Left lung (tissue), 10 donors: Measurements from ENCODE around the gene LRRC23. TPM values are rescaled to one million over a fixed set of nuclear protein-coding genes. Genes with fewer than 3 reads are reported as not detected.

Experiments
- ATAC-seq: fragments of 200-7000 bp; cut with Tn5 transposase; one replicate; pipeline ENCODE4 v1.9.1; 2020; ENCODE audit warnings: moderate library complexity
- DNase-seq, 4 donors: peaks; one replicate each; pipeline ENCODE4 v3.0.0-alpha.2; 2013 to 2020
- H3K27ac ChIP-seq, 2 donors: fragments of 200-600 bp; sonication (generic) in 1 of 2; one replicate each; pipeline versions ENCODE4 v1.5.0 to v1.8.0; 2020 to 2021
- H3K27me3 ChIP-seq, 2 donors: fragments of 200-600 bp; sonication (generic) in 1 of 2; one replicate each; pipeline versions ENCODE4 v1.5.0 to v1.8.0; 2020 to 2021
- H3K36me3 ChIP-seq, 2 donors: fragments of 200-600 bp; sonication (generic) in 1 of 2; one replicate each; pipeline versions ENCODE4 v1.5.0 to v1.8.0; 2020 to 2021
- H3K4me1 ChIP-seq, 2 donors: fragments of 200-600 bp; one replicate each; pipeline ENCODE4 v1.8.0; 2021
- H3K4me3 ChIP-seq, 2 donors: fragments of 200-600 bp; sonication (generic) in 1 of 2; one replicate each; pipeline versions ENCODE4 v1.5.0 to v1.8.0; 2020 to 2021; ENCODE audit warnings: mild to moderate bottlenecking in 1 of 2
- H3K9me3 ChIP-seq, 2 donors: fragments of 200-600 bp; sonication (generic) in 1 of 2; one replicate each; pipeline versions ENCODE4 v1.5.0 to v1.8.0; 2020 to 2021
- intact Hi-C, 2 donors: fragments of 100-400 bp; cut with DNase I; formaldehyde crosslinking; loops; one replicate each; pipeline versions ENCODE4 v1.11.2 to v1.14.2; 2022
- polyA plus RNA-seq, 6 donors: library from polyadenylated mRNA; unstranded; fragments of 120-200 nt; gene quantifications; one replicate each; pipeline ENCODE4 v1.2.1, GENCODE V29; 2013; ENCODE audit not compliant: insufficient read length in 6 of 6
- total RNA-seq, 2 donors: library from RNA; stranded (reverse); fragmentation: NEBNext Ultra II Directional; extraction: Animal tissue kit (Norgen Biotek cat#: 25700); gene quantifications; one replicate each; pipeline ENCODE4 v1.2.1, GENCODE V29; 2021
- TF ChIP-seq, protein P1 (sequence below), 2 donors: fragments of 200-600 bp; sonication (generic) in 1 of 2; IDR thresholded peaks; one replicate each; pipeline versions ENCODE4 v1.5.0 to v1.8.0; 2021; ENCODE audit warnings: antibody characterized with exemption in 2 of 2
- donor health status: DM: no; HTN: yes; CAD: no.
- donor health status: DM: no; HTN: no; CAD: no.

Gene LRRC23
- total and polyA plus RNA-seq, 8 donors: 11.0 to 36.8 (median 22.1) TPM

DNA sequence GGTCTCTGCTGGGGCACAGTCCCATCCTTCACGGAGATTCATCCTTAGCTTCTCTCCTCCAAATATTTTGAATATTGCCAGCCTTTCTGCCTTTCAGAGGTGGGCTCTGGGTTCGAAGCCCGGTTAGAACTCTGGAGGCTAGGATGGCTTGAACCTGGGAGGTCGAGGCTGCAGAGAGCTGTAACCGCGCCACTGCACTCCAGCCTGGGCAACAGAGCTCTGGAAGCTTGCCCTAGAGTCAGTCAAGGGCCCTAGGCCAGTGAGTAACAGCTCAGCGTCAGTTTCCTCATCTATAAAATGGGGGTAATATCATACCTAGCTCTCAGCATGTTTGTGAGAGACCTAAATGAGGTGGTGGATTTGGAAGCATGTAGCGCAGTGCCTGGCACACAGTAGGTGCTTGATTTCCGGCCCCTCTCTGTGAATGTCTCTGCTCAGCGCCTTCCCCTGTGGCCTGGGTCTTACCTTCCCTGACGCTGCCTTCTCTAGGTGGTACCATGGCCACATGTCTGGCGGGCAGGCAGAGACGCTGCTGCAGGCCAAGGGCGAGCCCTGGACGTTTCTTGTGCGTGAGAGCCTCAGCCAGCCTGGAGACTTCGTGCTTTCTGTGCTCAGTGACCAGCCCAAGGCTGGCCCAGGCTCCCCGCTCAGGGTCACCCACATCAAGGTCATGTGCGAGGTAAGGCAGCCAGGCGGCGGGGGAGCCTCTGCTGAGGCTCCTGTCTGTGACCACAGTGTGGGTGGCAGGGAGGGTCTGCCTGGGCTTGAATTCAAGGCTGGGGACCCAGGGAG, 49.9 kb downstream of the LRRC23 start:
- peaks cover 5 to 74% of the 10 kb centered on the region in 2 donors for H3K4me1 ChIP-seq
- TF ChIP-seq, protein P1, sequence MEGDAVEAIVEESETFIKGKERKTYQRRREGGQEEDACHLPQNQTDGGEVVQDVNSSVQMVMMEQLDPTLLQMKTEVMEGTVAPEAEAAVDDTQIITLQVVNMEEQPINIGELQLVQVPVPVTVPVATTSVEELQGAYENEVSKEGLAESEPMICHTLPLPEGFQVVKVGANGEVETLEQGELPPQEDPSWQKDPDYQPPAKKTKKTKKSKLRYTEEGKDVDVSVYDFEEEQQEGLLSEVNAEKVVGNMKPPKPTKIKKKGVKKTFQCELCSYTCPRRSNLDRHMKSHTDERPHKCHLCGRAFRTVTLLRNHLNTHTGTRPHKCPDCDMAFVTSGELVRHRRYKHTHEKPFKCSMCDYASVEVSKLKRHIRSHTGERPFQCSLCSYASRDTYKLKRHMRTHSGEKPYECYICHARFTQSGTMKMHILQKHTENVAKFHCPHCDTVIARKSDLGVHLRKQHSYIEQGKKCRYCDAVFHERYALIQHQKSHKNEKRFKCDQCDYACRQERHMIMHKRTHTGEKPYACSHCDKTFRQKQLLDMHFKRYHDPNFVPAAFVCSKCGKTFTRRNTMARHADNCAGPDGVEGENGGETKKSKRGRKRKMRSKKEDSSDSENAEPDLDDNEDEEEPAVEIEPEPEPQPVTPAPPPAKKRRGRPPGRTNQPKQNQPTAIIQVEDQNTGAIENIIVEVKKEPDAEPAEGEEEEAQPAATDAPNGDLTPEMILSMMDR (IDR thresholded peaks at IDR 0.05): no peak

GRCh38 chr12:6955108-6956020, 50.7 kb downstream of the LRRC23 start:
- DNase-seq (peak in 2 of 4 donors; percentile 30 to 41), ATAC-seq (no peak)
- H3K9me3 ChIP-seq: no peaks in the 10 kb centered on the region
- intact Hi-C loops: loop anchor here in 1 of 2 donors (10.0 kb wide), 1 partner anchor 159 kb away; no protein-coding TSS in a partner anchor
- no peaks in the 10 kb centered on the region for H3K27me3 ChIP-seq
- TF ChIP-seq, protein P1 (IDR thresholded peaks at IDR 0.05): no peak
- peak overlapping the region in 1 of 2 donors; percentile 93 for H3K27ac ChIP-seq
- H3K4me3 ChIP-seq: peak overlapping the region in 1 of 2 donors; percentile 69
- peaks cover 12 to 78% of the 10 kb centered on the region in 2 donors for H3K4me1 ChIP-seq
- peaks cover 0 to 58% of the 10 kb centered on the region in 2 donors for H3K36me3 ChIP-seq

More for the DNA sequence above, 49.9 kb downstream of the LRRC23 start:
- H3K9me3 ChIP-seq: no peaks in the 10 kb centered on the region
- H3K36me3 ChIP-seq: peaks cover 0 to 50% of the 10 kb centered on the region in 2 donors
- no peaks in the 10 kb centered on the region for H3K27me3 ChIP-seq
- peak overlapping the region; percentile 26 to 93 for H3K27ac ChIP-seq
- peak overlapping the region in 1 of 2 donors; percentile 69 for H3K4me3 ChIP-seq
- ATAC-seq: no peak
- intact Hi-C loops: loop anchor here in 1 of 2 donors (10.0 kb wide), 1 partner anchor 160 kb away; no protein-coding TSS in a partner anchor
- peak in 1 of 4 donors; percentile 31 for DNase-seq

DNA sequence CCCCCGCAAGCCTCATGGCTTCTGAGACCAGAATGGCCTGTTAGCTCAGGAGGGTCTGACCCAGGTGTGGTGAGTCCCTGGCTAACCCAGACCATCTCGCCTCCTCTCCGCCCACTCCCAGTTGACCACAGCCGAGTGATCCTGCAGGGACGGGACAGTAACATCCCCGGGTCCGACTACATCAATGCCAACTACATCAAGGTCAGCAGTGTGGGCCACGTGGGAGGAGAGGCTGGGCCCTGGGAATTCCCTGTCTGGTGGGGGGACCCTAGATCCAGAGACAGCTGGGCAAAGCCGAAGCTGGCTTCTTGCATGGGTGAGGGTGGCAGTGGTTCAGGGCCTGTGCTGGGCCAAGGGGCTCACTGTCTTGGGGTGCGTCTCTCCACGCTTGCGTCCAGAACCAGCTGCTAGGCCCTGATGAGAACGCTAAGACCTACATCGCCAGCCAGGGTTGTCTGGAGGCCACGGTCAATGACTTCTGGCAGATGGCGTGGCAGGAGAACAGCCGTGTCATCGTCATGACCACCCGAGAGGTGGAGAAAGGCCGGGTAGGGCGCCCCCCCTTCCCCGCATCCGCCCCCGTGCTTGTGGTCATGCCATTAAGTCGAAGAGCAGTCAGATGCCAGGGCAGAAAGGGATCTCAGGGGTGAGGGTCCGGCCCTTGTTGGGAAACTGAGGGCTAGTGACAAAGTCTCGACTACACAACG, 51.6 kb downstream of the LRRC23 start:
- TF ChIP-seq, protein P1 (IDR thresholded peaks at IDR 0.05): no peak
- Histone ChIP-seq H3K4me3 (peak overlapping the region in 1 of 2 donors; percentile 69), H3K27me3 (no peaks in the 10 kb centered on the region), H3K9me3 (no peaks in the 10 kb centered on the region), H3K36me3 (peaks cover 0 to 66% of the 10 kb centered on the region in 2 donors), H3K4me1 (peaks cover 19 to 79% of the 10 kb centered on the region in 2 donors), H3K27ac (peak overlapping the region in 1 of 2 donors; percentile 93)
- no peak for DNase-seq
- intact Hi-C loops: loop anchor here in 1 of 2 donors (10.0 kb wide), 1 partner anchor 159 kb away; no protein-coding TSS in a partner anchor
- no peak for ATAC-seq

- TF ChIP-seq, protein P1 (IDR thresholded peaks at IDR 0.05): no peak
- intact Hi-C loops: loop anchor here in 1 of 2 donors (10.0 kb wide), 1 partner anchor 158 kb away; no protein-coding TSS in a partner anchor
- Histone ChIP-seq H3K27ac (peak overlapping the region in 1 of 2 donors; percentile 93), H3K4me3 (no peak overlapping the region), H3K36me3 (peaks cover 0 to 68% of the 10 kb centered on the region in 2 donors), H3K4me1 (peaks cover 28 to 89% of the 10 kb centered on the region in 2 donors), H3K27me3 (no peaks in the 10 kb centered on the region), H3K9me3 (no peaks in the 10 kb centered on the region)
- ATAC-seq (no peak), DNase-seq (peak in 1 of 4 donors; percentile 55)
Observed at GRCh38 chr12:6957151-6957701, 52.6 kb downstream of the LRRC23 start.
